Lung (tissue), 12 donors: ENCODE measurements around the gene EFNA5. TPM values are rescaled to one million over a fixed set of nuclear protein-coding genes. Genes with fewer than 3 reads are reported as not detected.
A peak's percentile ranks its signal among the peaks of the same experiment; 100 is the strongest.

Experiments
- ATAC-seq: fragments of 200-7000 bp; cut with Tn5 transposase; one replicate; pipeline ENCODE4 v1.9.1; 2020; ENCODE audit warnings: moderate number of reproducible peaks; ENCODE audit not compliant: insufficient read depth, low FRiP score
- DNase-seq, 3 donors: peaks; one replicate each; pipeline ENCODE4 v3.0.0-alpha.2; 2013 to 2017
- H3K27ac ChIP-seq, 2 donors: one replicate each; pipeline ENCODE4 v1.5.1; 2013; ENCODE audit warnings: mild to moderate bottlenecking in 2 of 2, moderate library complexity in 2 of 2, control low read depth in 1 of 2, inconsistent platforms in 1 of 2, low read depth in 1 of 2, low read length in 1 of 2
- H3K27me3 ChIP-seq, 3 donors: one replicate each; pipeline ENCODE4 v1.5.1; 2013; ENCODE audit warnings: low read length in 2 of 3; ENCODE audit not compliant: control insufficient read depth in 3 of 3, insufficient read depth in 3 of 3
- H3K36me3 ChIP-seq, 4 donors: one replicate each; pipeline ENCODE4 v1.5.1; 2013; ENCODE audit warnings: low read length in 4 of 4, mild to moderate bottlenecking in 1 of 4, moderate library complexity in 1 of 4; ENCODE audit not compliant: control insufficient read depth in 4 of 4, insufficient read depth in 4 of 4
- H3K4me1 ChIP-seq, 5 donors: one replicate each; pipeline ENCODE4 v1.5.1; 2013; ENCODE audit warnings: low read length in 5 of 5, mild to moderate bottlenecking in 2 of 5, moderate library complexity in 1 of 5; ENCODE audit not compliant: control insufficient read depth in 5 of 5, insufficient read depth in 5 of 5
- H3K4me3 ChIP-seq: one replicate; pipeline ENCODE4 v1.5.1; 2013; ENCODE audit warnings: mild to moderate bottlenecking, control low read depth, moderate library complexity
- H3K9ac ChIP-seq, 2 donors: one replicate each; pipeline ENCODE4 v1.5.1; 2013; ENCODE audit warnings: low read length in 2 of 2, control low read depth in 1 of 2; ENCODE audit not compliant: insufficient read depth in 1 of 2
- H3K9me3 ChIP-seq, 4 donors: one replicate each; pipeline ENCODE4 v1.5.1; 2013; ENCODE audit warnings: low read length in 3 of 4, mild to moderate bottlenecking in 1 of 4, moderate library complexity in 1 of 4; ENCODE audit not compliant: control insufficient read depth in 4 of 4, insufficient read depth in 3 of 4
- CTCF ChIP-seq: IDR thresholded peaks from 2 replicates; pipeline ENCODE4 v1.5.1; 2012; ENCODE audit warnings: mild to moderate bottlenecking; ENCODE audit errors: control extremely low read depth, extremely low read depth
- WGBS, 2 donors: extraction: QIAGEN DNeasy Blood & Tissue Kit; methylation state at CpG; one replicate each; pipeline ENCODE4 v1.1.7; 2013; 5-methylcytosine and 5-hydroxymethylcytosine counted together
- polyA plus RNA-seq, 2 donors: library from polyadenylated mRNA; stranded (reverse); fragments of 200-250 nt; gene quantifications; one replicate each; pipeline ENCODE4 v1.2.1, GENCODE V29; 2013
- total RNA-seq, 2 donors: library from RNA; depleted of rRNA in 1 of 2; stranded (reverse); fragments of >200 nt in 1 of 2; gene quantifications; one replicate each; pipeline ENCODE4 v1.2.1, GENCODE V29; 2014 to 2021
- donor health status: control.
- donor health status: control.
- donor health status: Bipolar disorder and iron deficiency.
- donor health status: healthy.
- donor health status: DM: yes; HTN: yes; CAD: no.

EFNA5 gene
- total and polyA plus RNA-seq, 4 donors = 2.1 to 18.4 (median 7.8) TPM

GRCh38 chr5:107523029-107523680 is 147.6 kb downstream of the EFNA5 start:
- no peaks in the 10 kb centered on the region for H3K9me3 ChIP-seq
- no peaks in the 10 kb centered on the region for H3K36me3 ChIP-seq
- TF ChIP-seq CTCF = no peak
- H3K27me3 ChIP-seq = no peaks in the 10 kb centered on the region
- H3K4me3 ChIP-seq = no peak overlapping the region
- no peak overlapping the region for H3K9ac ChIP-seq
- H3K4me1 ChIP-seq = peaks cover 2 to 21% (median 6%) of the 10 kb centered on the region in 5 donors
- WGBS, 2 donors = 73 to 84% methylated on average over 5 of the region's 5 CpGs
- no peak for DNase-seq
- H3K27ac ChIP-seq = no peak overlapping the region
- ATAC-seq = no peak

- TF ChIP-seq CTCF = no peak
- WGBS, 2 donors = 92 to 96% methylated on average over 4 of the region's 4 CpGs
- Histone ChIP-seq H3K36me3 (no peaks in the 10 kb centered on the region), H3K27ac (no peak overlapping the region), H3K27me3 (no peaks in the 10 kb centered on the region), H3K9me3 (no peaks in the 10 kb centered on the region), H3K4me3 (no peak overlapping the region), H3K9ac (no peak overlapping the region), H3K4me1 (peaks cover 2 to 21% (median 6%) of the 10 kb centered on the region in 5 donors)
- ATAC-seq (no peak), DNase-seq (no peak)
These were observed 148.3 kb downstream of the EFNA5 start for GRCh38 chr5:107522456-107522855.

- WGBS, 2 donors = 35 to 56% methylated on average over 6 of the region's 6 CpGs
- ATAC-seq (no peak), DNase-seq (peak; percentile 57 to 85 (median 84))
- no peak overlapping the region for H3K4me3 ChIP-seq
- peaks cover 2 to 21% (median 6%) of the 10 kb centered on the region in 5 donors for H3K4me1 ChIP-seq
- TF ChIP-seq CTCF = no peak
- no peaks in the 10 kb centered on the region for H3K36me3 ChIP-seq
- no peaks in the 10 kb centered on the region for H3K27me3 ChIP-seq
- no peak overlapping the region for H3K27ac ChIP-seq
- H3K9ac ChIP-seq = no peak overlapping the region
- H3K9me3 ChIP-seq = no peaks in the 10 kb centered on the region
These were observed 150.8 kb downstream of the EFNA5 start for GRCh38 chr5:107519900-107520354.
